Measurements from ENCODE around the gene NAT8L. TPM values are rescaled to one million over a fixed set of nuclear protein-coding genes. Genes with fewer than 3 reads are reported as not detected.
A peak's percentile ranks its signal among the peaks of the same experiment; 100 is the strongest.

NAT8L gene
- total RNA-seq, 2 donors from 2014 or later = 0.51 to 1.5 TPM

GRCh38 chr4:2041239-2042130, 17.6 kb upstream of the NAT8L start:
- Mint-ChIP-seq H3K4me1 (ENCODE audit: low read depth) (no peaks in the 10 kb centered on the region), H3K36me3 (ENCODE audit: insufficient read depth in 2 of 2) (peaks cover 2% of the 10 kb centered on the region in 2 donors), H3K9me3 (no peaks in the 10 kb centered on the region), H3K27me3 (ENCODE audit: low read depth) (peaks cover 27% of the 10 kb centered on the region), H3K27ac (no peak overlapping the region), H3K4me3 (peak overlapping the region; percentile 86 to 89)
- DNase-seq (peak; percentile 88 to 89), ATAC-seq (replicated peaks in 1 of 2) (peak; percentile 84)

- DNase-seq (peak; percentile 59), ATAC-seq (replicated peaks in 1 of 2) (peak; percentile 65 to 70)
- no peaks in the 10 kb centered on the region for H3K4me1 Mint-ChIP-seq (ENCODE audit: low read depth)
- H3K9me3 Mint-ChIP-seq = no peaks in the 10 kb centered on the region
- no peak overlapping the region for H3K27ac Mint-ChIP-seq
- H3K27me3 Mint-ChIP-seq (ENCODE audit: low read depth) = peaks cover 23% of the 10 kb centered on the region
- peak overlapping the region; percentile 74 to 78 for H3K4me3 Mint-ChIP-seq
- H3K36me3 Mint-ChIP-seq (ENCODE audit: insufficient read depth in 2 of 2) = peaks cover 2% of the 10 kb centered on the region in 2 donors
These were observed 16.8 kb upstream of the NAT8L start for GRCh38 chr4:2042204-2042946.

- peaks cover 23% of the 10 kb centered on the region for H3K27me3 Mint-ChIP-seq (ENCODE audit: low read depth)
- no peaks in the 10 kb centered on the region for H3K4me1 Mint-ChIP-seq (ENCODE audit: low read depth)
- DNase-seq (no peak), ATAC-seq (replicated peaks in 1 of 2) (no peak)
- peak overlapping the region; percentile 74 to 78 for H3K4me3 Mint-ChIP-seq
- peaks cover 2% of the 10 kb centered on the region in 2 donors for H3K36me3 Mint-ChIP-seq (ENCODE audit: insufficient read depth in 2 of 2)
- H3K27ac Mint-ChIP-seq = no peak overlapping the region
- no peaks in the 10 kb centered on the region for H3K9me3 Mint-ChIP-seq
These were observed 16.2 kb upstream of the NAT8L start for GRCh38 chr4:2042947-2043395.

- Mint-ChIP-seq H3K9me3 (no peaks in the 10 kb centered on the region), H3K27me3 (ENCODE audit: low read depth) (peaks cover 21% of the 10 kb centered on the region), H3K4me1 (ENCODE audit: low read depth) (no peaks in the 10 kb centered on the region), H3K36me3 (ENCODE audit: insufficient read depth in 2 of 2) (peaks cover 2% of the 10 kb centered on the region in 2 donors), H3K27ac (no peak overlapping the region), H3K4me3 (peak overlapping the region in 1 of 2 donors; percentile 31)
- no peak for DNase-seq
- no peak for ATAC-seq (replicated peaks in 1 of 2)
These were observed 15.6 kb upstream of the NAT8L start for GRCh38 chr4:2043396-2044118.

- Mint-ChIP-seq H3K4me1 (ENCODE audit: low read depth) (no peaks in the 10 kb centered on the region), H3K36me3 (ENCODE audit: insufficient read depth in 2 of 2) (peaks cover 2% of the 10 kb centered on the region in 2 donors), H3K27me3 (ENCODE audit: low read depth) (peaks cover 16% of the 10 kb centered on the region), H3K4me3 (peak overlapping the region in 1 of 2 donors; percentile 31), H3K9me3 (no peaks in the 10 kb centered on the region), H3K27ac (no peak overlapping the region)
- DNase-seq (no peak), ATAC-seq (replicated peaks in 1 of 2) (no peak)
These were observed 15.0 kb upstream of the NAT8L start for GRCh38 chr4:2044119-2044485.

- ATAC-seq (replicated peaks in 1 of 2) (no peak), DNase-seq (no peak)
- Mint-ChIP-seq H3K9me3 (no peaks in the 10 kb centered on the region), H3K27ac (no peak overlapping the region), H3K4me3 (no peak overlapping the region), H3K4me1 (ENCODE audit: low read depth) (no peaks in the 10 kb centered on the region), H3K27me3 (ENCODE audit: low read depth) (peaks cover 10% of the 10 kb centered on the region), H3K36me3 (ENCODE audit: insufficient read depth in 2 of 2) (peaks cover 1% of the 10 kb centered on the region in 2 donors)
These were observed 14.3 kb upstream of the NAT8L start for GRCh38 chr4:2044542-2045517.

GRCh38 chr4:2045518-2045951, 13.6 kb upstream of the NAT8L start:
- no peaks in the 10 kb centered on the region for H3K4me1 Mint-ChIP-seq (ENCODE audit: low read depth)
- ATAC-seq (replicated peaks in 1 of 2) = no peak
- peaks cover 0 to 1% of the 10 kb centered on the region in 2 donors for H3K36me3 Mint-ChIP-seq (ENCODE audit: insufficient read depth in 2 of 2)
- no peak for DNase-seq
- H3K27me3 Mint-ChIP-seq (ENCODE audit: low read depth) = peaks cover 6% of the 10 kb centered on the region
- no peaks in the 10 kb centered on the region for H3K9me3 Mint-ChIP-seq
- no peak overlapping the region for H3K27ac Mint-ChIP-seq
- H3K4me3 Mint-ChIP-seq = no peak overlapping the region

GRCh38 chr4:2046031-2046961, 12.8 kb upstream of the NAT8L start:
- DNase-seq (no peak), ATAC-seq (replicated peaks in 1 of 2) (no peak)
- Mint-ChIP-seq H3K9me3 (no peaks in the 10 kb centered on the region), H3K27me3 (ENCODE audit: low read depth) (peaks cover 14% of the 10 kb centered on the region), H3K27ac (no peak overlapping the region), H3K4me1 (ENCODE audit: low read depth) (no peaks in the 10 kb centered on the region), H3K4me3 (no peak overlapping the region), H3K36me3 (ENCODE audit: insufficient read depth in 2 of 2) (peaks cover 0 to 1% of the 10 kb centered on the region in 2 donors)

GRCh38 chr4:2047031-2047660, 12.0 kb upstream of the NAT8L start:
- Mint-ChIP-seq H3K4me1 (ENCODE audit: low read depth) (no peaks in the 10 kb centered on the region), H3K36me3 (ENCODE audit: insufficient read depth in 2 of 2) (no peaks in the 10 kb centered on the region), H3K9me3 (no peaks in the 10 kb centered on the region), H3K27ac (no peak overlapping the region), H3K27me3 (ENCODE audit: low read depth) (peaks cover 20% of the 10 kb centered on the region), H3K4me3 (no peak overlapping the region)
- no peak for ATAC-seq (replicated peaks in 1 of 2)
- no peak for DNase-seq

GRCh38 chr4:2047781-2048581, 11.1 kb upstream of the NAT8L start:
- Mint-ChIP-seq H3K4me3 (no peak overlapping the region), H3K27ac (no peak overlapping the region), H3K4me1 (ENCODE audit: low read depth) (no peaks in the 10 kb centered on the region), H3K36me3 (ENCODE audit: insufficient read depth in 2 of 2) (no peaks in the 10 kb centered on the region), H3K9me3 (no peaks in the 10 kb centered on the region), H3K27me3 (ENCODE audit: low read depth) (peaks cover 27% of the 10 kb centered on the region)
- DNase-seq (no peak), ATAC-seq (replicated peaks in 1 of 2) (no peak)

Data from activated T-cell treated with anti-CD3 and anti-CD28 coated beads, Interleukin-2, amount 50 U/mL, for 72 hours (primary cell).